NCI-H345 (cell line): Measurements from ENCODE around the gene ARL2BP.
A peak's percentile ranks its signal among the peaks of the same experiment; 100 is the strongest.

Experiments used
- DNase-seq: peaks from one replicate; lab custom pipeline; 2025; lab: John Stamatoyannopoulos, UW

Gene ARL2BP

DNA sequence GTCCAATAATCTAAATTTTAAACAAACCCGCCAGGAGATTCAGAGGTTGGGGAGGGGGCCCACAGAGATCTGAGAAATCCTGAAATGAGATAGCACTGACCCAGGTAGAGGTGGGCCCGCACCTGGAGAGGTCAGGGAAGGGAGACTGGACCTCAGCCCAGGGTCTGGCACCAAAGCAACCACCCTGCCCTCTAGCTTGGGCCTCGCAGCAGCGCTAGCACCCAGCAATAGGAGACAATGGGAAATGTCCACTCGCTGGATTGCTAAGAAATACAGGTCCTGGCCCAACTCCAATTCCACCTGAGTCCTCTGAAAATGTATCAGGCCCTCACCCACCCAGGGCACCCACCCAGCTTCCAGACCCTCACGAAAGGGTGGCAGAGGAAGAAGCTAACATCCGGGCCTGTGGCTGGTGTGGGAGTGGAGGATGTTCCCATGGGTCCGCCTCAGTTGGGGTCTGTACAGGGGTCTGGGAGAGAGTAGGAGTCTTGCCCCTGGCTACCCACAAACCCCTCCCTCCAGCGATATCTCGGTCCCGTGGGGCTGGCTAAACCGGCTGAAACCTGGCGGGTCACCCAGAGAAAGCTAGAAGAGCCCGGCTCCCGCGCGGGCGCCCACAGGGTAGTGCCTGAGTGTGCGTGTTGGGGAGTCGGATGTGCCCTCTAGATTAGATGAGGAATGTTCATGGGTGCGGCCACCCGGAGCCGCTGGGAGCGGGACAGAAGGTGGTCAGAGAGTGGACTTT lies 38.3 kb downstream of the ARL2BP start:
- no peak for DNase-seq

DNA sequence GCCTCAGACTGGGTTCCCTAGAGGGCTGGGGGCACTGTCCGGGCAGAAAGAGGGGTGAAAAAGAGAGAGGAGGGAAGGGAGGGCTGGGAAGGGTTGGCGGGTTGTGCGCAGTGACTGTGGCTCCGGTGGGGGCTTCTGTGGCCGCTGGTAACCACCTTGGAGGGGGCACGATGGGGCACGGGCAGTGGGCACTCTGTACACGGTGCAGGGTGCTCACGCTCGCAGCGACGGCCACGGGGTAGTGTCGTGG lies 38.8 kb downstream of the ARL2BP start:
- no peak for DNase-seq

DNA sequence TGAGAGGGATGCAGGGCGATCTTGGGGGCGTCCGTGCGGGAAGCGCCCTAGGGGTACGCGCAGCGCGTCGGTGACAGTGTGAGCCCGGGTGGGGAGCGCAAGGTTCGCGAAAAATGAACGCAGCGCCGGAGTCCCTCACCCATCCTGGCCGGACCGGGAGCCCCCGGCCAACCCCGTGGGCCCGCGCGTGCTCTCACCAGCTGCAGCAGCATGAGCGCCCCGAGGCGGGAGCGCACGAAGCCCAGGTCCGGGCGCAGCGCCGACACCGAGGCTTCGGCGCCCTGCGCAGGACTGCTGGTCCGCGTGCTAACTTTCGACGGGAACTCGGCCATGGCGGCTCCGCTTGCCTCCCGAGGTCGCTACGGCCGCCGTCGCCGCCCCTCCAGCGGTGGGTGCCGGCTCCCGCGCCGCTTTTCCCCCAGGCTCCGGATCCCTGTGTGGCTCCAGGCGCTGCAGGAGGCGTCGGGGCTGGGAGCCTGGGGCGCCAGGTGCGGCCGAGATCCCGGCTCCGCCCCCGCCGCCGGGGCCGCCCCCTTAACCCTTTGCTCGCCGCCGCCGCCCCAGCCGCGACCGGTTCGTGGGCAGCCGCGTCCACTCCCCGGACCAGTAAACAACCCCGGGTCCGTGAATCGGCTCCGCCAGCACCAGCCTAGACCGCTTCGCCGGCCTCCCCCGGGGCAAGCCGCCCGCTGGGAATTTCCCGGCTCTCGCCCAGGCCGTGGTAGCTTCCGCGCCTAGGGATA lies 39.3 kb downstream of the ARL2BP start, which contains the start of gene PLLP:
Gene PLLP, minus strand, starts transcription at position 464 of the 743 bp plus-strand sequence. Its CDS starts 132 bp downstream, at position 332.
- DNase-seq = peak; percentile 47

- no peak for DNase-seq
Observed at GRCh38 chr16:57284952-57285363, 39.9 kb downstream of the ARL2BP start.

GRCh38 chr16:57285379-57285778 lies 40.3 kb downstream of the ARL2BP start:
- DNase-seq = no peak

GRCh38 chr16:57289391-57290257 lies 44.6 kb downstream of the ARL2BP start:
- no peak for DNase-seq

GRCh38 chr16:57297856-57298255 lies 52.8 kb downstream of the ARL2BP start:
- no peak for DNase-seq

DNA sequence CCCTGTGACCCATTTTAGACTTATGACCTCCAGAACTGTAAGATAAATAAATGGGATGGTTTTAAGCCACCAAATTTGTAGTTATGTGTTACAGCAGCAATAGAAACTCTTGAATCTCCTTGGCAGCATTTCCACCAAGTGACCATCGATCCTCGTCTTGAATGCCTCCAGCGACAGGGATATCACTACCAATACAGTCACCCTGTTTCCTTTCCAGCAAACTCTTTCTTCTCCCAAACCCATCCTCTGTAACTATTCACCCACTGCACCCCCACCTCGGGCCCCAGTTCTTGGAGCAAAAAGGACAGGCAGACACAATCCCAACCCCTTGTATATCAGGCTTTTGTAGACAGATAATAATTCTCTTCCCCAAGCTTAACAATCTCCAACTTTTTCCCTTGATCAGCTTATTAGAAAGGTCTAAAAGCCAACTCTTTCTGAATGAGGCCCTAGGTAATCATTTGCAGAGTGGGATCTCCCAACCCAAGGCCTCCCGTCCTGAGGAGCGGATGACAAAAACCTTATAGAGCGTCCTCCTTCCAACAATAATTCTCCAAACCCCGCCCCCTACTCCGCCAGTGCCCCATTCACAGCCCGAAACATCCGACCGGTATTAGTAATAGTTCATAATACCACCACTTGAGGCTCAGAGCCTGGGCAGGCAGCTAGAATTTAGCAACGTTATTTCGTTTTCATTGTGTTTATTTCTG lies 54.1 kb downstream of the ARL2BP start:
- peak; percentile 41 for DNase-seq

DNA sequence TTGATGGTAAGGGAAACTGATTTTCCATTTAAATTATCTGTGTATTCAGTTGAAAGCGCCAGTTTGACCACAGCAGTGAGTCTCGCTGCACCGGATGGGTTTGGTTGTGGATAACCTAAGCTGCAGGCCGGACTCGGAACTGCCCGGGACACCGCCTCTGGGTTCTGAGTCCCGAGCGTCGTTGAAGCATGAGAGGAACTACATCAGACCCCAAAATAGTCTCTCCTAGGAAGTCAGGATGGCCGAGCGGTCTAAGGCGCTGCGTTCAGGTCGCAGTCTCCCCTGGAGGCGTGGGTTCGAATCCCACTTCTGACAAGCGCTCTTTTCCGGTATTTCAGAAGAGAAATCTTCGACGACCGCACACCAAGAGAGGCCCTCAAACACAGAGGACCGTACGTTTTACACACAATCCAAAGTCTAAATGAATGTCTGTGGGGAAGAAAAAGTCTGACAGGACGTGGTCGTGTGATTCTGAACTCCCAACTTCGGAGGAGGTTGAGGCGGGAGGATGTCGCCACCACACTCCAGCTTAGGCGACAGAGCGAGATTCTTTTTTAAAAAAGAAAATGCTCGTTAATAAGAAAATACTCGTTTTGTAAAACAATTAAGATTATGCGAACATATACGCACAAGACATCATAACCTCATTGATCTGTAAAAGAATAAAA lies 54.8 kb downstream of the ARL2BP start:
- DNase-seq = peak; percentile 83

DNA sequence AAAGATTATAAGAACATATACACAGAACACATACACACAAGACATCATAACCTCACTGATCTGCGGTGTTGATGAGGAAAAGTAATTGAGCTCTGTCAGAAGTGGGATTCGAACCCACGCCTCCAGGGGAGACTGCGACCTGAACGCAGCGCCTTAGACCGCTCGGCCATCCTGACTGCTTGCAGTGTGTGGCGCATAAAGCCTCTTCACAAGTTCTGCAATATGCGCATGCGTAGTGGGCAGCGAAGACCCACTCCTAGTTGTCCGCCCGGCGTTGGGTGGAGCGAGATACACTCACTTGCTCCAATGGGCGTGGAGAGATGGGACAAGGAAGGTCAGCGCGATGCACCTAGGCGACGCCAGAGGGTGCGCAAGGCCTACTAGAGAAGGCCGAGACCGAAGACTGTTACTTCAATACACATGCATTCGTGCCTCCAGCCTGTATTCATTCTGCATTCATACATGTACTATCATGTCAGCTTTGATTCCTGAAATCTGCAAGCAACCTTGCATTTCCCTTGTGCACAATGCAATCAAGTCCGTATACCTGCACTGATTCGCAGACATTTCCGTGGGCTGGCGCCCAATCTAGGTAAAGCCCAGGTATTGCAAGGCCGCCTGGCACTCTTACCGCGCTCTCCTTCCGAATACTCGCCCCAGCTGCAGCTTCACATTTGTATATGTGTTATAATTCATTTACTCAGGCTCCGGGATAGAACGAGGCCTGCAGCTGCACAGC lies 55.5 kb downstream of the ARL2BP start:
- peak; percentile 96 for DNase-seq

- no peak for DNase-seq
Observed at GRCh38 chr16:57301126-57301817, 56.2 kb downstream of the ARL2BP start.
